Hematopoietic multipotent progenitor cell (in vitro differentiated cells): ENCODE data around the gene LARGE1. TPM values are rescaled to one million over a fixed set of nuclear protein-coding genes. Genes with fewer than 3 reads are reported as not detected.
A peak's percentile ranks its signal among the peaks of the same experiment; 100 is the strongest.

Source experiments
- DNase-seq, 3 donors: peaks; one replicate each; pipeline ENCODE4 v3.0.0-alpha.2; 2011 to 2015; ENCODE audit warnings: low read depth in 2 of 3, low spot score in 2 of 3
- total RNA-seq: library from RNA; depleted of rRNA; stranded (reverse); fragments of >200 nt; gene quantifications from one replicate; pipeline ENCODE4 v1.2.3, GENCODE V29; 2012

LARGE1 gene
- total RNA-seq, 1 donor: 1.6 TPM

DNA sequence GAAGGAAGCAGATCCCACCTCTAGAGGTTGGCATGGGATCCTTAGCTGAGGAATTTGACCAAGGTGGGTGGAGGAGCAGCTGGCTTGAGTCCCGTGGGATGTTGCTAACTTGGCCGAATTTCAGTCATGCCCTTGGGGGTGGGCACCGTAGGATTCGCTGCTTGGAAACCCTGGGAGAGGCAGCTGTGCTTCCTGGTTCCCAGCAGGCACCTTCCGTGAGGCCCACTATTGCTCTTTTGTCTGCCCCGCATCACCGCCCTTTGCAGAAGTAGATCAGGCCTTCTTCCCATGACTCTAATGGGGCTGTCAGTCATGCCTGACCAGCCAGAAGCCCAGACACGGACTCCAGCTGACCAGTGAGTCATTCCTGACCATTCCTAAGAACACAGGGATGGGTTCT, 569.8 kb downstream of the LARGE1 start:
- DNase-seq: no peak

DNA sequence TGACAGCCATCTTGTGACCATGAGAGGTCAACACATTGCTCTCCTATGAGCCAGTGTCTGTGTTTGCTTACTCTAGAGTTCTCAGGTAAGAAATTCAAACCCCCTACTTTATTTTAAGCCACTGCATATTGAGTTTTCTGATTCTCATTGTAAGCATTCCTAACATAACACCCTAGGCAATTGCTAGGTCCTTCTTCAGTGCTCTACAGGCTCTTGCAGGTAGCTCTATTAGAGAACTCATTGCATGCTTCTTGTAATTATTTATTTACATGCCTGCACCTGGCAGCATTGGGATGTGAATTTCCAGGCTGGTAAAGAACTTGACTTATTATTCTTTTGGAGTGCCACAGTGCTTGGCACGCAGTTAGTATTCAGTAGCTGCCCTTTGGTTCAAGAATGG, 573.3 kb downstream of the LARGE1 start:
- DNase-seq: no peak

DNA sequence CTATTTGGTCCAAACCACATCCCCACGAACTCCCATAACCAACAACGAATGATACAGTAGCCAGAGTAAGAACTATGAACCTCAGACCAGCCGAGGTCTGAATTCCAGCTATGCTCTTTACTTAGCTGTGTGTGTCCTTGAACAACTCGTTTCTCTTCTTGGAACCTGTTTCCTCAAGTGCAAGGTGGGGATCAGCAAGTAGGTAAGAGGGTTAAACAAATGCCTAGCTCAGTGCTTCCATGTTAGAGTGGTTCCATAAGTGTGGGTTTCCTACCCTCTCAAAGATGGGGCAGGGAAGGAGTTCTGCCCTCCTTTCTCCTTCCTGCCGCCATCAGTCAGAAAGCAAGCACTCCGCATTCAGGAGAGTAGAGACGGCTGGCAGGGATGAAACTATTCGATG, 578.7 kb downstream of the LARGE1 start:
- no peak for DNase-seq

DNA sequence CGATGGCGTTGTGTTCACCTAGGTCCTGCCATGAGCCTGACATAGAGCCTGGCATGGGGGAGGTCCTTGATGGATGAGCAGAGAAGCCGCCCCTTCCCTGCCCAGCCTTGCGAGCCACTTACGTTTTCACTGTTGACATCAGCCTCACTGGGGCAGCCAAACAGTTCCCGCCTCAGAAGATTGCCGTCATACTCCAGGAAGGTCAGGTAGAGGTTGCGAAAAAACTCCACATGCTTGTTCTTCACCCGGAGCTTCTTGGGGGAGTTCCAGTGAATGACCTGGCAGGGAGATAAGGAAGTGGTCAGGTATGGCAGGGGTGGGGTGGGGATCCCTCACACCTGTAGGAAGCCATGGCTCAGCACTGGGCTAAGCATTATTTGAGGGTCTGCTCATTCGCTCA, 582.8 kb downstream of the LARGE1 start:
- no peak for DNase-seq

DNA sequence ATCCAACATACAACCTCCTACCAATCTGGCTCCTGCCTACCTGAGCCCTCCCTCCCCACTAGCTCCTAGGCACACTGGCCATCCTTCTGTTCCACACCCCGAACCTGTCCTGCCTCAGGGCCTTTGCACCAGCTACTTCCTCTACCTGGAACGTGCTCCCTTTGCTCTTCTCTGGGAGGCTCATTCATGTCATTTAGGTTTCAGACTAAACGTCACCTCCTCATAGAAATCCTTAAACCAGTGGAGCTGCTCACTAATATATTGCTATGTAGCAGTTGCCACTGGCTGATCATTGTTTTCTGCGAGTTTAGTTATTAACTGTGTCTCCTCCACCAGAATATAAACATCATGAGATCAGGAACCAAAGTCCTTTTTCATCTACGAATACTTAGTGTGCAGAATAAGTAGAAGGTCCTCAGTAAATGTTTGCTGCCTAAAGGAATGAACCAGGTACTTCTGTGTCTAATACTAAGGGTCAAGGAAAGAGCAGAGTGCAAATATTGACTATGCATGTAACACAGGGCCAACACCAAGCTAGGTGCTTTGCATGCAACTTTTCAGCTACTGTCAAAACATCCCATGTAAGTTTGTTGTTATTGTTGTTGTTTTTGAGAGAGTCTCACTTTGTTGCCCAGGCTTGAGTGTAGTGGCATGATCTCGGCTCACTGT, 584.5 kb downstream of the LARGE1 start:
- no peak for DNase-seq

DNA sequence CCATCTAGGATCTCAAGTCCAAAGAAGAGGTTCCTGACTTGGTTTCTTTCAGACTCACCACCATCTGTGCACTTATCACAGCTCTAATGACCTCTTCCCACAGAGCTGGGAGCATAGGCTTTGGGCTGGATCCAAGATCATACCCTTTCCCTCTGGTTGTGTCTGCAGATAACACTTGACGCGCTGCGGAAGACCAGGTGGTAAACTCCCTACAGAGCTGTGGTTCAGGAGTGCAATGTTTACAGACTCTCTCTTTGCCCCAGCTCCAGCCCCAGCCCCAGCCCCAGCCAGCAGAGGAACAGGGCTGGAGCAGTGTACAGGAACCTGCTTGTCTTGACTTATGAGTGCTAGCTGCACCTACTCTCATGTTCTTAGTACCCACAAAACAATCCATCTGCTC, 587.7 kb downstream of the LARGE1 start:
- DNase-seq: no peak

DNA sequence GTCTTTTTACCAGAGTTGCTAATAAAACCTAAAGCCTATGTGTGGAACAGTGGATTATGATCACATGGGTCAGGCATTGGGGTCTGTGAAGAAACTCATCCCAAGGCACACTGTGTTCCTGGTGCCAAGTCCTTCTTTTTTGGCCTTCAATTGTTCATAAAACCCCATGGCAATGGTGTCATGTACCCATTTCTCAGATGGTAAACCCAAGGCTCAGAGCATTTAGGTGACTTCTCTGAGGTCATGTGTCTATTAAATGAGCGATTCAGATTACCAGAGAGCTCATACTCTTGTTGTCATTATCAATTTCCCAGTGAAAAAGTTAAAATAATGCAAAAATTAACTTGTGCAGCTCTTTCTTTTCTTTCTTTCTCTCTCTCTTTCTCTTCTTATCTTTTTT, 589.3 kb downstream of the LARGE1 start:
- DNase-seq: no peak

DNA sequence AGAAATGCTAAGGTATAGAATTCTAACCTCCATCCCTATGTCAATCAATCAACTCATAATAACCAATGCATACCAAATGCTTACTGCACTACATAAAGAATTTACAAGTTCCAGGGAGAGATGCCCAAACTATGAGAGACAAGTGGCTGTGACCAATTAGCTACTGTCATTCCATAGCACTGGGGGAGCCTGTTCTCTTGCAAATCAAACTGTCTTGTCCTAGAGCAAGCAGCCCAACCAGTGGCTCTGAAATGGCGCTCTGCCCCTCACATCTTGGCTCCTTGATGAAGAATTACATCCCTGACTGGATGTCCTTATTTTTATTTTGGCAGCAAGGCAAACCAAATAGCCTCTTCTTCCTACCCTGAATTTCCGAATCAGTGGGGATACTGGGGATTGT, 589.7 kb downstream of the LARGE1 start:
- DNase-seq: no peak

DNA sequence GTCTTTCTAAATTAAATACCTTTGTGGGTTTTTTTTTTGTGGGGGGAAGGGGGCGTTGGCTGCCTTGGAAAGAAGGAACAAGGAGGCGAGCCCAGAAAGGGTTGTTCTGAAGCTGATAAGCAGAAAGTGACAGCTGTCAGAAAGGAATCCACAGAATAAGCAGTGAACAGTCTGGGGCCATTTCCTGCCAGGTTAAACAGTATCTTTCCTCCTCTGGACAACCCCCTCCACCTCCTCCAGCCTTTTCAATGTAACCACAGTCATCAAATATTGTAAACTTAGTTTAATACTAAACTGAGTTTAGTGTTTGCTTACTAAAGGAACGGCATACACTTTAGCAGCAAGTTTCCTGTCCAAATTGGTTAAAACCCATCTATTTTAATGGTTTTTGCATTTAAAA, 590.9 kb downstream of the LARGE1 start:
- no peak for DNase-seq

DNA sequence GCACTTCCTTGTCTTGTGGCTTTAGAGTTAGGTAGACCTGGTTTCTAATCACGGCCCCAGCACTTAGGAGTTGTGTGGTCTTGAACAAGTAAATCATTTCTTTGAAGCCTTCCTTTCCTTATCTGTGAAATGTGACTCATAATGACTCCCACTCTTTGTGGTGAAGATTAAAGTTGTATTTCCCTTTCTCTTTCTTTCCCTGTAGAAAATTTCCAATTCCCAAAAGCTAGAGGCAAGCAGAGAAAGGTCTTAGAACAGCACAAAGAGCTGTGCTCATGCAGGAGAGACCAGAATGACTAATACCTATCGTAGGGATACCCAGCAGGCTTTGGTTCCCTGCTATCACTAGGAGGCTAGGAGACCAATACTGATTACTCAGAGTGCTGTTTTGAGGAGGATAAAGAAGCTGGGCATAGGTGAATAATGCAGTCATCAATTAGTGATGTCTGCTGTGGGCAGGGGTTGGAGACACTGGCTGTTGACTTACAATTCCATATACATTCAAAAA, 591.4 kb downstream of the LARGE1 start:
- DNase-seq: no peak

DNA sequence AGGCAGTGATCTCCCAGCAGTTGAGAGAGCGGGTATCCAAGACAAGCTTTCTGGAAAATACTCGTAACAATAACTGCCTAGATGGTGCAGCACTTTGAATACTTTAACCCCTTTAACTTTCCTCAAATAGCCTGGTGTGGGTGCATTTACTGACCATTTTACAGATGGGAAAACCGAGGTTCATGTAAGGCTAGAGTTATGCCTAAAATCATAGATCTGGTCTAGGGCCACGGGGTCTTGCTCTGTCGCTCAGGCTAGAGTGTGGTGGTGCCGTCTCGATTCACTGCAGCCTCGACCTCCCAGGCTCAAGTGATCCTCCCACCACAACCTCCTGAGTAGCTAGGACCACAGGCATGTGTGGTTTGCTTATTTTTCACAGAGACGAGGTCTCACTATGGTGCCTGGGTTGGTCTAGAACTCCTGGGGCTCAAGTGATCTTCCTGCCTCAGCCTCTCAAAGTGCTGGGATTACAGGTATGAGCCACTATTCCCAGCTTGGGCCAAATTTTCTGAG, 592.9 kb downstream of the LARGE1 start:
- DNase-seq: no peak

DNA sequence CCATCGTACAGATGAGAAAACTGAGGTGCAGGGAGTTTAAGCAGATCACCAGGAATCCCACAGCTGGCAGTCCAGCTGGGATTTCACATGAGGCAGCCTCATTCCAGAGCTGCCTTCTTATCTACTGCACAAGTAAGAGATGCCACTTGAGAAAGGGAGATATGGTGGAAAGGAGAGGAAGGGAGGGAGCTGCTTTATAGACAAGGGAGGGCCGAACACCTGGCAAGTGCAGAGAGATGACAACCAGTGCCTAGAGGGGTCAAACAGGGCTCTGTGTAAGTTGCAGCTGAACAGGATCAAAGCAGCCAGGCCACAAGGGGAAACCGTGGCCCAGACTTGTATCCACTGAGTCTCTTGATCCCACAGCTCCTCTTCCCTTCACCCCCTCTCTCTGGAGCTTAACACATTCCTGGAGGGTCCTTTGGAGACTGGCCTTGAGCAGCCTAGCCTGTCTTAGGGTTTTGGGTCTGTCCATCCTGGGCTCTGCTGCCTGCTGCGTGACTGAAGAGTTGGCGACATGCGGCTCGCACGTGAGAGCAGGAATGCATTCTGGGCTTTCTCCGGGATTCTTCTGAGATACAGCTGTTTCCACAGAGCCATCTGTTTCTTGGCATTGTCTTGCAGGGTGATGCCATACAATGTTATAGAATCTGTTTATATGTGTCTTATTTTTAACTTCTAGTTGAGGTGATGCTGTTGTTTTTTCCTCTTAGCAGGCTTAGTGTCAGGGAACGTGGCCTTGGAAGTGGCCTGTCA, 593.6 kb downstream of the LARGE1 start:
- no peak for DNase-seq

DNA sequence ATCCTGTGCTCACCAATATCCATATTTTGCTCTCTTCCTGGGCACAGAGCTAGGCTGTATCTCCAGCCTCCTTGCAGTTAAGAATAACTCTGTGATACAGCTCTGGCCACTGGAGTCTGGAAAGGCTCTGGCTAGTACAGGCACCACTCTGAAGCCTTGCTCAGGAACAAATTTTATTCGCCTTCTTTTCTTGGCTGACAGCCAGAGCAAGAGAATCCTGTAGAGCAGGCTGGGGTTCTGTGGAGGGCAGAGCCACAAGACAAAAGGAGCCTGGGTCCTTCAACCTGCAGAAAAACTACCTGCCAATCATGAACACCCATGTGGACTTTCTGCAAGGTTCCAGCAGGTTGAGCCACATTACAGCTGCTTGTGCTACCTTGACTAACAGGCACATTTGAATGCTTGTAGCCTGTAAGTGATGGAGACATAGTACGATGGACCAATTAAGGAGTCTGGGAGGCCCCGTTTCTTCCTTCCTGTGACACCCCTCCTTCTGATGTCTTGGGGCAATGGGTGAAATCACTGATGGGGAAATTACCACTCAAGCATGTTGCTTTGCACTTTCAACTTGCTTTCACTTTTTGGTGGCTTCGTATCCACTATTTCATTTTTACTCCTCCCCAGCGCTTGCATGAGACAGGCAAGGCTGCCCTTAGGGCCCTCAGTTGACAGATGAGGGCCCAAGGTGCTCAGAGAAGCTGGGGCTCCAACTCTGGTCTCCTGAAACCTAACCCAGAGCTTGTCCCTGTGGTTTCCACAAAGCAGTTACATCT, 594.9 kb downstream of the LARGE1 start:
- DNase-seq: no peak

DNA sequence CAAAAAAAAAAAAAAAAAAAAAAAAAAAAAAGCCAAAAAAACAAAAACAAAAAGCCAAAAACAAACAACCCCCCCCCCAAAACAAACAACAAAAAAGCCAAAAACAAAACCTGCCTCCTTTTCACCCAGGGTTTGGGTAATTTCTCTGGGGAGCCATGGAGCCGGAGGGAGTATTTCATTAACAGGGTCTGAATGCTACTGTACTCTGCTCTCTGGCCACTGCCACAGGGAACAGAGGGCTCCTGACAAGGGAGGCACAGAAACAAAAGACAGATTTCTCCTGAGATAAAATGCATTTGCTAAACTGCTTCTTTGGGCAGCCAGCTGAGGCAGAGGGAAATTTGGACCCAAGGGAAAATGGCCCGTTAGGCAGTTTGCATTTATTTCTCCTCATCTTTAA, 596.0 kb downstream of the LARGE1 start:
- no peak for DNase-seq

DNA sequence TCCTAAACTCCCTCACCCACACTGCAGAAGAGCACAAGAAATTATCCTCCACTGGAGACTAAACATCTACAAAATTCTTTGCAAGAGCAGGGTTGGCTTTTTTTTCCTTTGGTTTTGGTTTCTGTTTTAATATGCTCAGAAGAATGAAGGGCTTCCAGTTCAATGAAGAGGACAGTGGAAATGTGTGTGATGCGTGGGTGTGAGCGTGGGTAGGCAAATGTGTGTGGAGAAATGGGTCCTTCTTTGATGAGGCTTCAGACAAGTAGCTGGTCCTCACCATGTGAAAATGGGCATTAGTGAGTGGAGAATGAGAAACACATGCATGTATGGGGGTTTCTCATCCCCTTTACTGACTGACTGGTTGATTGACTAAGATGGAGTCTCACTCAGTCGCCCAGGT, 598.8 kb downstream of the LARGE1 start:
- no peak for DNase-seq

DNA sequence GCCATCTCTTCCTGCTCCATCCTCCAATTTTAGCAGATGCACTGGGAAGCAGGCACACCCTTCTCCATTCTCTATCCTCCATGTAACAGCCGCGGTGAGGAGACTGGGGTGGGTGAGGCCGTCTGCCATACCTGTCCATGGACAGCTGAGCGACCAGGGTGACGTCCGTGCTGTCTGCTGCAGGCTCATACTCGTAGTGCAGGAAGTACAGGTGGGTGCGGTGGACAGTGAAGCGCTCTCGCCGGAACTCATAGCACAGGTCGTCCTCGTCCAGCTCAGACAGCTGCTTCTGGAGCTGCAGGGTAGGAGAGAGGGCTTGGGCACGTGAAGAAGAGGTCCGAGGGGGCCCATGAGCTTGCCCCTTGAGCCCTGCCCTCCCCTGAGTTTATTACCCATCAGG, 604.3 kb downstream of the LARGE1 start:
- no peak for DNase-seq

DNA sequence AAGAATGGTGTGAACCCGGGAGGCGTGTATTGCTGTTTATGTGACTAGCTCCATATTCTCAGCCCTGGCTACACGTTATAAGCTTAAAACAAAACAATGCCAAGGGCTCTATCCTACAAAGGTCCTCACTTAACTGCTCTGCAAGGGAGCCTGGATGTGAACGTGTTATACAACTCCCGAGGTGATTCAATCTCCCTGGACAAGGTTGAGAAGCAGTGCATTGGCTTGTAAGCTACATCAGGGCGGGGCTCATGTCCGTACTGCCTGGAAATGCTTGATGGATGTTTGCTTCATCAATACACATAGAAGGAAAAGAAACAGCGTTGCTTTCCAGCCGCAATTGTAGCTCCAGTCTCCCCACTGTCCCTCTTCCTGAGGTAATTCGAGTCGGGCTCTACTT, 605.2 kb downstream of the LARGE1 start:
- no peak for DNase-seq

DNA sequence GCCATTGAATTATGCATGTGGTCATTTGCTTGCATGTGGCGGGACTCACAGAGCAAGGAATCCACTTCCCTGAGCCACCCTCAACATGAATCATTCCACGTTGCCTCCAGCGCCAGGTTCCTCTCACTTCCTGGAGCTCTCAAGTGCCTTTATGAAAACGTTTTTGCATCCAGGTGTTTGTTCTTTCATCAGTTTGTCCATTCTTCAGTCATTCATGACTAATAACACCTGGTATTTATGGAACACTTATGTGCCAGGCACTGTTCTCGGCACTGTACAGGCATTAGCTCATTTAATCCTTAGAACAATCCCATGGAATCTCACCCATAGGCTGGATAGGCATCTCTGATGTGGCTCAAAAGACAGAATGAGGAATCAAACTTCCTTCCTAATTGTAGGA, 606.0 kb downstream of the LARGE1 start:
- no peak for DNase-seq

DNA sequence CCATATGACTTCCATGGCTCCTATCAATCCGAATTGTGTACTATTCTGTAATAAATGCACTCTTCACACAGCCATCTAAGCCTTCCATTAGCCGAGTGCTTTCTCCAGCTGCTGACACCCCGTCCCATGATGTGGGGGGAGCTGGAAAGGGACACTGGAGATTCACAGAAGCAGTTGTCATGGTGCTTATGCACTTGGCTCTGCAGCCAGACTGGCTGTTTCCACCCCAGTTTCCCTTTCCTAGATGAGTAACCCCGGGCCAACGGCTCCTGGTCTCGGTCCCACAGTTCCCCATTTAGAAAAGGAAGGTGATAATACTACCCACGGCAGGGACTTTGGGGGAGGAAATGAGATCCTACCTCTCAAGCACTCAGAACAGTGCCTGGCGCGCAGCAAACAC, 617.2 kb downstream of the LARGE1 start:
- DNase-seq: no peak

DNA sequence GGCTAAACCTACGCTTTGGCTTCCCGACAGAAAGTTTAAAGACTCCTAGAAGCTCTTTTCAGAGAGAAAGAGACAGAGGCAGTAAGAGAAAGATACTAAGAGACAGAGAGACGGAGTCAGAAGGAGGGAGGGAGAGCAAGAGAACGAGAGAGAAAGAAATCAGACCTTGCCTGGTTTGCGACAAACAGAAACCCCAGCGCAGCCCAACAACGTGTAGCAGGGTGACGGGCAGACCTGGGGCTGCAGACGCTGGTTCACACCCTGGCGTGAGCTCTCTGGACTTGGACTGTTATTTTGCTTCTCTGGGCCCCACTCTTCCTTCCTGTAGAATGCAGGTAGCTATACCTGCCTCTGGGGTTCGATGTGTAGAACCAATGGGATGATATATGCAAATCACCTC, 617.7 kb downstream of the LARGE1 start:
- DNase-seq: no peak

DNA sequence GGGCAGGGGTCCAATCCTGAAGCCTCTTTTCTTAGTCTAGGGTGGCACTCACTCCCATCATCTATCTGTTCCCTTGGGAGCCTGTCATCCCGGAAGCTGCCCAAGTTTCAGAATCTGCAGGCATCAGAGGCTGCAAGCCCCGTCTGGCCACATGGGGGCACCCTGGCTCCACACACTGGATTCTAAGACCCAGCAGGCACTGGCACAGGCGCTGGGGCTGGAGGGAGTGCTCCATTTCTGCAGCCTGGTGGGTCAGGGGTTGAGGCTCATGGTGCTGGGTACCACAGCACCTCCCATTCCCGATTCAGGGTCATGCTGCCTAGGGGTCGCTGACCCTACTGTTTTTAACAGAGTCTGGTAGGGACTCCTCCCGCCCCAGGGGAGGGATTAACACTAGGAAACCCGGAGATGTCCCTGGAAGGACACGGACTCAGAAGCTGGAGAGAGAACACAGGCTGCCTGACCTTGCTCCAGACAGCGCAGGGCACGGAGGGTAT, 618.2 kb downstream of the LARGE1 start:
- DNase-seq: peak; percentile 1 to 66 (median 45)
